Stimulated activated CD8-positive, alpha-beta memory T cell treated with anti-CD3 and anti-CD28 coated beads, Interleukin-4, amount 100 ng/mL, for 48 hours (primary cell): Measurements from ENCODE around the gene SLC17A7.
"Not testable (repeated sequence)": the region's sequence is repeated elsewhere in the genome, so short reads cannot be mapped to it uniquely, and the experiment has no call there.

Experiments used
- DNase-seq: peaks from one replicate; pipeline ENCODE4 v3.0.0-alpha.2; 2020

Gene SLC17A7

GRCh38 chr19:49469828-49470614, 28.7 kb upstream of the SLC17A7 start:
- peak; percentile 88 for DNase-seq

- DNase-seq: peak; percentile 85
Measured at GRCh38 chr19:49468746-49469447, 27.6 kb upstream of the SLC17A7 start.

DNA sequence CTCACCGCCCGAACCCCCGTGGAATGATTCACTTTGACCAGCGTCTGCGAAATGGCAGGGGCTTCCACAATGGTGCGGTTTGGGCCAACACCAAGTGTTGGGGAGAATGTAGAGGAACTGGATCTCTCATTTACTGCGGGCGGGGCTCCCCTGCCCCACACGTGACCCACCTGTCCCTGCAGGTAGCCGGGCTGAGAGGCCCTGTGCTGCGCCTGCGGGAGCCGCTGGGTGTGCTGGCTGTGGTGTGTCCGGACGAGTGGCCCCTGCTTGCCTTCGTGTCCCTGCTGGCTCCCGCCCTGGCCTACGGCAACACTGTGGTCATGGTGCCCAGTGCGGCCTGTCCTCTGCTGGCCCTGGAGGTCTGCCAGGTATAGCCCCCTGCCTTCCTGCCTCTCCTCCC, 26.9 kb upstream of the SLC17A7 start:
- DNase-seq: no peak

DNA sequence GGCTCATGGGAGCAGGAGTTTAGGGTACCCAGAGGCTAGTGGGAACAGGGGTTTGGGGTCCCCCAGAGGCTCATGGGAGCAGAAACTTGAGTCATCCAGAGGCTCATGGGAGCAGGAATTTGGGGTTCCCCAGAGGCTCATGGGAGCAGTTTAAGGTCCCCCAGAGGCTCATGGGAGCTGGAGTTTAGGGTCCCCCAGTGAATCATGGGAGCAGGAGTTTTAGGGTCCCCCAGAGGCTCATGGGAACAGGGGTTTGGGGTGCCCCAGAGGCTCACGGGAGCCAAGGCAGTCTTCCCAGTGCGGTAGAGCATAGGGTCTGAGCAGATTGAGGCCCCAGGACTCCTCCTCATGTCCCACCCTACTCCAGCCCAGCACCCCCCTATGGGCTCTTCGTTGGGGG, 24.0 kb upstream of the SLC17A7 start:
- DNase-seq: no peak

DNA sequence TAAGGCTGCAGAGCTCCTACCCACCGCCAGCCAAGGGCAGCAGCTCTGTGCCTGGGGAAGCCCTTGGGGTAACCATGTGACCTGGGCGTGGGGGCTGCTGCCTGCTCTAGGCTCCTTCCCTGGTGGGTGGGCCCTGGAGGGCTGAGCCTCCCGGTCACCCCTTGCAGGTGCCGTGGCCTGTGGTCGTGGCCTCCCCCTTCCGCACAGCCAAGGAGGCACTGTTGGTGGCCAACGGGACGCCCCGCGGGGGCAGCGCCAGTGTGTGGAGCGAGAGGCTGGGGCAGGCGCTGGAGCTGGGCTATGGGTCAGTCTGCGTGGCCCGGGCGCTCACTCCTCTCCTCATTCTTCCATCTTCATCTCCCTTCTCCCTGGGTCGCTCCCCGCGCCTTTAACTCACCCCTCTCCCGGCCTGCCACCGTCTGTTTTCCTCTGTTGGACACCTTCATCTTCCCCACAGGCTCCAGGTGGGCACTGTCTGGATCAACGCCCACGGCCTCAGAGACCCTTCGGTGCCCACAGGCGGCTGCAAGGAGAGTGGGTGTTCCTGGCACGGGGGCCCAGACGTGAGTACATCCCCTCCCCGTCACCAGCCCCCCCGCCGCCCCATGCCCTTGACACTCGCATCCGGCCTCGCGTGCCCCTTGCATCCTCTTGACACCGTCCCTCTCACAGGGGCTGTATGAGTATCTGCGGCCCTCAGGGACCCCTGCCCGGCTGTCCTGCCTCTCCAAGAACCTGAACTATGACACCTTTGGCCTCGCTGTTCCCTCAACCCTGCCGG, 22.8 kb upstream of the SLC17A7 start:
- DNase-seq: no peak

DNA sequence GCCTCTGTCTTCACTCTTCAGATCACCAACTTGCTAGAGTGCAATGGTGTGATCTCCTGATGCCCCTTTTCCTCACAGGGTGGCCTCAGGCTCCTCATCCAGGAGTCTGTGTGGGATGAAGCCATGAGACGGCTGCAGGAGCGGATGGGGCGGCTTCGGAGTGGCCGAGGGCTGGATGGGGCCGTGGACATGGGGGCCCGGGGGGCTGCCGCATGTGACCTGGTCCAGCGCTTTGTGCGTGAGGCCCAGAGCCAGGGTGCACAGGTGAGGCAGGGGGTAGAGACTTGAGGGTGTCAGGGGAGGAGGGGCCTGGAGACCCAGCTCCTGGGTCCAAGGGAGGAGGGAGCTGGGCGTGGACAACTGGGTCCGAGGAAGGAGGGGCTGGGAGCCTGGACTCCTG, 21.2 kb upstream of the SLC17A7 start:
- no peak for DNase-seq

- DNase-seq: no peak
Measured at GRCh38 chr19:49461656-49462055, 20.3 kb upstream of the SLC17A7 start.

DNA sequence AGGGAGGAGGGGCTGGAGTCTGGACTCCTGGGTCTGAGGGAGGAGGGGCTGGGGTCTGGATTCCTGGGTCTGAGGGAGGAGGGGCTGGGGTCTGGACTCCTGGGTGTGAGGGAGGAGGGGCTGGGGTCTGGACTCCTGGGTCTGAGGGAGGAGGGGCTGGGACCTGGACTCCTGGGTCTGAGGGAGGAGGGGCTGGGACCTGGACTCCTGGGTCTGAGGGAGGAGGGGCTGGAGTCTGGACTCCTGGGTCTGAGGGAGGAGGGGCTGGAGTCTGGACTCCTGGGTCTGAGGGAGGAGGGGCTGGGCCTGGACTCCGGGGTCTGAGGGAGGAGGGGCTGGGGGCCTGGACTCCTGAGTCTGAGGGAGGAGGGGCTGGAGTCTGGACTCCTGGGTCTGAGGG, 19.8 kb upstream of the SLC17A7 start:
- DNase-seq: not testable (repeated sequence)

GRCh38 chr19:49459388-49459787, 18.1 kb upstream of the SLC17A7 start:
- DNase-seq: no peak

DNA sequence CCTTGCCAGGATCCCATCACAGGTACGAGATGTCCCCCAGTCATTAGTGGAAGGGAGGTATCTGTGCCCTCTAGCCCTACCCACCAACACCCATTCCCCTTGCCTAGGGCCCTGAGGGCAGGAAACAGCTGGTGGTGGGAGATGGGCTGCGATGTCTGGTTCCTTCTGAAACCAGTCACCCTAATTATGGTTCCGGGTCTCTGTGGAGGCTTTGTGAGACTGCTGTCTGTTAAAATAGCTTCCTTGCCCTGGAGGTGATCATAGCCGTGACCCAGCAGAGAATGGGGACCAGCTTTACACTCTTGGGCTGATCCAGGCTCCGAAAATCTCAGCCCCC, 17.2 kb upstream of the SLC17A7 start:
- no peak for DNase-seq

DNA sequence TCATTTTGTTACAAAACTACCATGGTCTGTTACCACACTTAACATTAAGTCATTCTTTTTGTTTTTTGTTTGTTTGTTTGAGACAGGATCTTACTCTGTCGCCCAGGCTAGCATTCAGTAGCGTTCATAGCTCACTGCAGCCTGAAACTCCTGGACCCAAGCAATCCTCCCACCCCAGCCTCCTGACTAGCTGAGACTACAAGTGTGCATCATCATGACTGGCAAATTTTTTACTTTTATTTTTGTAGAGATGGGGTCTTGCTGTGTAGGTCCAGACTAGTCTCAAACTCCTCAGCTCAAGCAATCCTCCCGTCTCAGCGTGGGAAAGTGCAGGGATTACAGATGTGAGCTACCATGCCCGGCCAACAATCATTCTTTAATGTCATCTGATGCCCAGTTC, 15.0 kb upstream of the SLC17A7 start:
- DNase-seq: no peak

DNA sequence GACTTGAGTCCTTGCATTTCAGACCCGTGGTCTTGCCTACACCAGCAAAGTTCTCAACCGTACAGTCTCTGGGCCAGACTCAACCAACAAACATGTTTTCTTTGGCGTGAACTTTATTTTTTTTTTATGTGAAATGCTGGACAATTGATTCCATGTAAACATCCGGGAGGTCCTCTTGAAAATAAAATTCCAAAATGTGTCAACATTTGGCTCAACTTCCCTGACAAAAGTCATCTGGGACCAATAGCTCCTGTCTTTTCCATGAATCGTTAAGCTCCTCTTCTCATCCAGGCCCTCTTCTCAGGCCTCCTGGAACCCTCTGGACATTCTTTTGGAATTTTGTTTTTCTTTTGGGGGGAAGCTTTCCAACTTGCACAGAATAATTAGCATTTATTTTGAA, 14.4 kb upstream of the SLC17A7 start:
- no peak for DNase-seq

DNA sequence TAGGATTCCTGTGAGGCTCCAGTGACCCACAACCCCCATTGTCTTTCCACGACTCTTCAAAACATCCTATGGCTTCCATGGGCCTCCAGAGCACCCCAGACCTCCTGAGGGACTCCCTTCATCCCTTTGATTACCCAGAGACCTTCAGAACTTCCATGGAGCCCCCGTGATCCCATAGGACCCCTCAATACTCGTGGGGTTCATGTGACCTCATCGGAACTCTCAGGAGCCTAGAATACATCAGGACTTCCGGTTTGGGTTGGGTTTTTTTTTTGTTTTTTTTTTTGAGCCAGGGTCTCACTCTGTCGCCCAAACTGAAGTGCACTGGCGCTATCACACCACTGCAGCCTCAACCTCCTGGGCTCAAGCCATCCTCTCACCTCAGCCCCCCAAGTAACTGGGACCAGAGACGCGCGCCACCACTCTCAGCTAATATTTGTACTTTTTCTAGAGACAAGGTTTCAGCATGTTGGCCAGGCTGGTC, 12.5 kb upstream of the SLC17A7 start:
- no peak for DNase-seq

GRCh38 chr19:49453013-49453756, 11.9 kb upstream of the SLC17A7 start, which contains the start of gene ALDH16A1:
Gene ALDH16A1 (plus strand): TSS chr19:49453225. CDS start chr19:49453332, 107 bp downstream.
- DNase-seq: peak; percentile 98

- peak; percentile 95 for DNase-seq
Measured at GRCh38 chr19:49451430-49452181, 10.3 kb upstream of the SLC17A7 start, which contains the start of gene PIH1D1. Gene PIH1D1 (minus strand): TSS chr19:49451814. CDS start chr19:49451574, 240 bp downstream.

GRCh38 chr19:49450405-49450804, 9.1 kb upstream of the SLC17A7 start:
- DNase-seq: no peak

GRCh38 chr19:49448432-49448786, 7.1 kb upstream of the SLC17A7 start:
- no peak for DNase-seq

- DNase-seq: peak; percentile 75
Measured at GRCh38 chr19:49447485-49448431, 6.4 kb upstream of the SLC17A7 start.

DNA sequence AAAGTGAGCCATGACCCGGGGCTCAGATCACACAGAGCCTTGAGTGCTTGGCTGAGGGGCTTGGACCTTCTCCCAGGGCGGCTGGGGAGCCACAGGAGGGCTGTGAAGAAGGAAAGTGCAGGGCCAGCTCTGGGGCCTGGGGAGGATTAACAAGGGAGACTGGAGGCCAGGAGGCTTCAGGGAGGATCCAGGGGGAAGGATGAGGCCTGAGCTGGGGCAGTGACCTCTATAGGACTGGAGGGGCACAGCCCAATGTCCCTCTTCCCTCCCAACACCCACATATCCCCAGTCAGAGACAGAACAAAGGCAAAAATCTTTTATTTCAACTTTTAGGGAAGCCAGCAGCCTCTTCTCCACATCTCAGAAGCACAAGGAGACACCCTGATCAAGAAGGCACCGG, 4.7 kb upstream of the SLC17A7 start:
- DNase-seq: no peak

- not testable (repeated sequence) for DNase-seq
Measured at GRCh38 chr19:49444100-49444700, 2.9 kb upstream of the SLC17A7 start.
